ENCODE data around the gene HIF3A.

DNA sequence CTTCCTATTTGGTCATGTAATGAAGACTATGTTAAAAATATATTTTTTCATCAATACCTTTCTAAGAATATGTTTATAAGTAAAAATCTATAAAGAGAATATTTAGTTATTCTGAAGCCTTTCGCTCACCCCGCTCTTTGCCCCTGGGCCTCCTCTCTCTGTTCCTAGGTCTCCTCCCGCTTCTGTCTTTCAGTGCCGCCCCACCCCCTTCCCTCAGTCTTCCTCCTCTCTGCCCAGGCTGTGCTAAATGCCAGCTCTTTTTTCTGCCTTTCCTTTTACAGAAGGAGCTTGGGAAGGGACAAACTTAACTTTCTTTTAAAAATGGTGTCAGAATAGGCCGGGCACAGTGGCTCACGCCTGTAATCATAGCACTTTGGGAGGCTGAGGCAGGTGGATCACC lies 22.8 kb downstream of the HIF3A start:
- TF ChIP-seq POLR2A (IDR thresholded peaks at IDR 0.05; ENCODE audit: low read depth) (no peak), POLR2AphosphoS5 (IDR thresholded peaks at IDR 0.05) (no peak)
- TF ChIP-seq, protein P1, sequence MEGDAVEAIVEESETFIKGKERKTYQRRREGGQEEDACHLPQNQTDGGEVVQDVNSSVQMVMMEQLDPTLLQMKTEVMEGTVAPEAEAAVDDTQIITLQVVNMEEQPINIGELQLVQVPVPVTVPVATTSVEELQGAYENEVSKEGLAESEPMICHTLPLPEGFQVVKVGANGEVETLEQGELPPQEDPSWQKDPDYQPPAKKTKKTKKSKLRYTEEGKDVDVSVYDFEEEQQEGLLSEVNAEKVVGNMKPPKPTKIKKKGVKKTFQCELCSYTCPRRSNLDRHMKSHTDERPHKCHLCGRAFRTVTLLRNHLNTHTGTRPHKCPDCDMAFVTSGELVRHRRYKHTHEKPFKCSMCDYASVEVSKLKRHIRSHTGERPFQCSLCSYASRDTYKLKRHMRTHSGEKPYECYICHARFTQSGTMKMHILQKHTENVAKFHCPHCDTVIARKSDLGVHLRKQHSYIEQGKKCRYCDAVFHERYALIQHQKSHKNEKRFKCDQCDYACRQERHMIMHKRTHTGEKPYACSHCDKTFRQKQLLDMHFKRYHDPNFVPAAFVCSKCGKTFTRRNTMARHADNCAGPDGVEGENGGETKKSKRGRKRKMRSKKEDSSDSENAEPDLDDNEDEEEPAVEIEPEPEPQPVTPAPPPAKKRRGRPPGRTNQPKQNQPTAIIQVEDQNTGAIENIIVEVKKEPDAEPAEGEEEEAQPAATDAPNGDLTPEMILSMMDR (IDR thresholded peaks at IDR 0.05), result no peak
